Epithelial cell of proximal tubule (primary cell): ENCODE results near the gene SH3RF3. TPM values are rescaled to one million over a fixed set of nuclear protein-coding genes. Genes with fewer than 3 reads are reported as not detected.

Experiments
- DNase-seq: peaks from one replicate; pipeline ENCODE4 v3.0.0-alpha.2; 2011; ENCODE audit warnings: low read depth
- H3K4me3 ChIP-seq: 2 replicates; pipeline ENCODE4 v1.5.1; 2011; ENCODE audit warnings: low read depth, mild to moderate bottlenecking, low read length
- total RNA-seq: library from RNA; depleted of rRNA; stranded (reverse); fragments of >200 nt; gene quantifications from 2 replicates; pipeline ENCODE4 v1.2.3, GENCODE V29; 2015
- TF ChIP-seq, protein P1 (sequence below): conservative IDR thresholded peaks from 2 replicates; pipeline ENCODE4 v1.5.1; 2012; ENCODE audit warnings: low read depth, mild to moderate bottlenecking, low read length

The SH3RF3 gene
- total RNA-seq, 1 donor from 2014 or later: 1.7 TPM

DNA sequence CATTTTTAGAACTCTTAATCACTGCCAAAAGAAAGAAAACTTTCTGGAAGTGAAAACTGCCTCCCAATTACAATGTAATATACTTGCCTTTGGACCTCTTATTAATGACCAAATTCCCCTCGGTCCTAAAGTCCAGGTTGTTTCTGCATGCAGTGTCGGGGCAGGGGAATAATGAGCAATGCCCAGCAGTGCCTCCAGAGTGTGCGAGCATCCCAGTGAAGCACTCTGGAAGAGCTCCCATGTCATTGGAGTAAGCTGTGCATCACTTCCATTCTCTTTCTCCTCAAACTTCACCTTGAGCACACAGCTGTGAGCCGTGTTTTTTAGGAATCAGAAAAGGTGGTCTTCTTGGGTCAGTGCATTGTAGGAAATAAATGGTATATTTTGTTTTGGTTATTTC is 107.1 kb downstream of the SH3RF3 start:
- TF ChIP-seq, protein P1, sequence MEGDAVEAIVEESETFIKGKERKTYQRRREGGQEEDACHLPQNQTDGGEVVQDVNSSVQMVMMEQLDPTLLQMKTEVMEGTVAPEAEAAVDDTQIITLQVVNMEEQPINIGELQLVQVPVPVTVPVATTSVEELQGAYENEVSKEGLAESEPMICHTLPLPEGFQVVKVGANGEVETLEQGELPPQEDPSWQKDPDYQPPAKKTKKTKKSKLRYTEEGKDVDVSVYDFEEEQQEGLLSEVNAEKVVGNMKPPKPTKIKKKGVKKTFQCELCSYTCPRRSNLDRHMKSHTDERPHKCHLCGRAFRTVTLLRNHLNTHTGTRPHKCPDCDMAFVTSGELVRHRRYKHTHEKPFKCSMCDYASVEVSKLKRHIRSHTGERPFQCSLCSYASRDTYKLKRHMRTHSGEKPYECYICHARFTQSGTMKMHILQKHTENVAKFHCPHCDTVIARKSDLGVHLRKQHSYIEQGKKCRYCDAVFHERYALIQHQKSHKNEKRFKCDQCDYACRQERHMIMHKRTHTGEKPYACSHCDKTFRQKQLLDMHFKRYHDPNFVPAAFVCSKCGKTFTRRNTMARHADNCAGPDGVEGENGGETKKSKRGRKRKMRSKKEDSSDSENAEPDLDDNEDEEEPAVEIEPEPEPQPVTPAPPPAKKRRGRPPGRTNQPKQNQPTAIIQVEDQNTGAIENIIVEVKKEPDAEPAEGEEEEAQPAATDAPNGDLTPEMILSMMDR: no peak
- DNase-seq: no peak
- no peak overlapping the region for H3K4me3 ChIP-seq

DNA sequence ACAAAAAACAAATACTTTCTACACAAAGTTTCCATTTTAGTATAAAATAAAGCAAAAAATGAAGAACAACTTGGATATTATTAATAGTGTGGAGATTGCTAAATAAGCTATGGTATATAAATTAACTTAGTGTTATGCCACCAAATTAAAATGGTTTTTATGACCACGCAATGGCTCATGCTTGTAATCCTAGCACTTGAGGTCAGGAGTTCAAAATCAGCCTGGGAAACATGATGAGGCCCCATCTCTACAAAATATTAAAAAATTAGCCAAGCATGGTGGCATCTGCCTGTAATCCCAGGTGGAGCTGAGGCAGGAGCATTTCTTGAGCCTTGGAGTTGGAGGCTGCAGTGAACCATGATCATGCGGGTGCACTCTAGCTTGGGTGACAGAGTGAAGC is 108.8 kb downstream of the SH3RF3 start:
- H3K4me3 ChIP-seq: no peak overlapping the region
- no peak for DNase-seq
- TF ChIP-seq, protein P1: no peak

- H3K4me3 ChIP-seq: no peak overlapping the region
- TF ChIP-seq, protein P1: no peak
- DNase-seq: no peak
Measured at GRCh38 chr2:109238580-109238979, 109.6 kb downstream of the SH3RF3 start.

DNA sequence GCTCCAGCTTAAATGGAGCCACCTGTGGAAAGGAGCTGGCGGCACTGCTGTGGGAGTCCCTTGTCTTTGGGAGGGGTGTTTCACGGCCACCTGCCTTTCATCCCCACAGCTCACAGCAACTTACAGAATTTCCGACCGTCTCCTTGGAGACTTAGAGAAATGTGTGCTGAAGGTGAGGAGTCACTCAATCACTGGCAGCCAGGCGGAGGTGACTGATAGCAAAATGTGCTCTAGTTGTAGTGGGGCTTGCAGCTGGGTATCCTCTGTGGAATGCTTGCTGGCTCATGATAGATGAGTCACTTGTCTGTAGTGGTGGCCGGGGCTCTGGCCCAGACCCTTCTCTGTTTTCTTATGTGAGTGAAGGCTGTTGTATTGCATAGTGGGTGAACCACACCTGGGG is 110.7 kb downstream of the SH3RF3 start:
- peak; percentile 26 for DNase-seq
- H3K4me3 ChIP-seq: no peak overlapping the region
- TF ChIP-seq, protein P1: peak; percentile 2

DNA sequence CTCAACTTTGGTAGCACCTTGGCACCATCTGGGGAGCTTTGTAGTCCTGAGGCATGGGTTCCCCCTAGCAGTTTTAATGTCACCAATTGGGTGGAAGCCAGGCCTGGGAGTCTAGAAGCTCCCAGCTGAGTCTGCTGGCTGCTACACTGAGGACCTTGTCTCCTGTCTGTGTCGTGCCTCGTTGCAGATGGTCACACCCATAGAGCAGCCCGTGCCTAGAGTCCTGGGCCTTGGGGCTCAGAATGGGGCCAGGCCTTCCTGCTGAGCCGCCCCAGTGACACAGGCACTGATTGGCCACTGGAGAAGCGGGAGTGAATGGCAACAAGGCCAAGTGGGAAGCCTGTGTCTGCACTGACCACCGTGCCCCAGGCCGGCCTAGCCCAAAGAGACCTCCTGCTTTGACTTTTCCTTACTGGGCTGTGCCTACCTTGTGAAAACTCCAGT is 113.2 kb downstream of the SH3RF3 start:
- no peak for DNase-seq
- no peak overlapping the region for H3K4me3 ChIP-seq
- TF ChIP-seq, protein P1: no peak

DNA sequence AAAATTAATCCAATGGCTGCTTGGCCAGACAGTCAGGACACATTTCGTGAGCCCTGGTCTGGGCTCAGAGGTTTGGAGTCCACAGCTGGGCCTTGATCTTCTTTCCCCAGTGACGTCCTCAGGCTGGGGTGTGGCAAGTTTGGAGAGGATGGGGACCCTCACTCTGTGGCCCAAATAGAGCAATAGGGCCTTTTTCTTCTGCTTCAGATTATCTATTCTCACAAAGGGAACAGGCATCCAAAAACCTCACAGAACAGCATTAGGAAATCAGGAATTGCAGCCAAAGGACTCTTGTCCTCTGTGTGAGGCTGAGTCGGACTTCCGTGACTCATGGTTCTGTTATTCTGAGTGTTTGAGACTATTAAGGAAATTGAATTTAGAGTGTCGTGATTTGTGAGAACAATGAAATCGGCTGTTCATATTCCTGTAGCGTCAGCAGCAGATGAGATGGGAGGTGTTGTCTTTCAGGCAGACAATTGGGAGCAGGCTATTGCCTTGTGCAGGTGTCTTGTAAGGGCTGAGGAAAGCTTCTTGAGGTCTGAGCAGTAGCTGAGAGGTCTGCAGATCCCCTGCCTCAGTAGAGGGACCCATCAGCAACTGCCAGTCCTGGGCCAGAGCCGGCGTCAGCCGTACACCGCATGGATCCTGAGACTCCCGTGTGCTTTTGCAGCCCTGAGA is 113.8 kb downstream of the SH3RF3 start:
- peak; percentile 62 for DNase-seq
- TF ChIP-seq, protein P1: no peak
- H3K4me3 ChIP-seq: no peak overlapping the region
